MCF 10A (cell line): ENCODE data around the gene GPANK1. TPM values are rescaled to one million over a fixed set of nuclear protein-coding genes. Genes with fewer than 3 reads are reported as not detected.

Source experiments
- Bru-seq: library from RNA; stranded (reverse); fragments of 400-500 nt; gene quantifications from one replicate; lab custom pipeline; 2021; lab: Mats Ljungman, UMichigan
- BruChase-seq, 2 experiments: library from RNA; stranded (reverse); fragments of 400-500 nt; gene quantifications; one replicate each; lab custom pipeline; 2021; lab: Mats Ljungman, UMichigan
- BruUV-seq: library from RNA; stranded (reverse); fragments of 400-500 nt; replicated peaks from 2 replicates; lab custom pipeline; 2021; lab: Mats Ljungman, UMichigan
- CTCF ChIA-PET: fragments of 300-600 bp; sonication (Branson Sonifier 250); formaldehyde crosslinking; extraction: SDS; loops from one replicate; lab custom pipeline; 2021; ENCODE audit warnings: antibody characterized with exemption, inconsistent platforms; lab: Yijun Ruan, JAX
- POLR2A ChIA-PET: fragments of 300-600, 350-650 bp; sonication (Branson Sonifier 250); formaldehyde crosslinking; extraction: SDS; loops from one replicate; lab custom pipeline; 2020; ENCODE audit warnings: antibody characterized with exemption, inconsistent platforms; lab: Yijun Ruan, JAX
- DNase-seq: peaks from one replicate; pipeline ENCODE4 v3.0.0-alpha.2; 2018; ENCODE audit not compliant: unreplicated experiment
- H3K27ac Mint-ChIP-seq: one replicate; pipeline ENCODE4 v1.8.0; 2022; ENCODE audit warnings: mild to moderate bottlenecking, low read depth, mixed read lengths; ENCODE audit not compliant: unreplicated experiment
- H3K27me3 Mint-ChIP-seq: one replicate; pipeline ENCODE4 v1.8.0; 2022; ENCODE audit warnings: mixed read lengths; ENCODE audit not compliant: insufficient read depth, unreplicated experiment
- H3K36me3 Mint-ChIP-seq: one replicate; pipeline ENCODE4 v1.8.0; 2022; ENCODE audit warnings: mild to moderate bottlenecking, moderate library complexity, mixed read lengths; ENCODE audit not compliant: insufficient read depth, unreplicated experiment
- H3K4me1 Mint-ChIP-seq: one replicate; pipeline ENCODE4 v1.8.0; 2022; ENCODE audit warnings: mixed read lengths; ENCODE audit not compliant: insufficient read depth, unreplicated experiment
- H3K4me3 Mint-ChIP-seq: one replicate; pipeline ENCODE4 v1.8.0; 2022; ENCODE audit warnings: mild to moderate bottlenecking, moderate library complexity, mixed read lengths; ENCODE audit not compliant: unreplicated experiment
- H3K9me3 Mint-ChIP-seq: one replicate; pipeline ENCODE4 v1.8.0; 2022; ENCODE audit warnings: mixed read lengths; ENCODE audit not compliant: unreplicated experiment
- CTCF ChIP-seq: fragments of 200-600 bp; IDR thresholded peaks from one replicate; pipeline ENCODE4 v1.8.0; 2022; ENCODE audit warnings: antibody characterized with exemption, mild to moderate bottlenecking; ENCODE audit not compliant: unreplicated experiment
- intact Hi-C: fragments of 100-400 bp; cut with micrococcal nuclease; formaldehyde crosslinking; loops from 2 replicates; pipeline ENCODE4 v1.14.1; 2022
- long read RNA-seq: library from polyadenylated mRNA; stranded (forward); transcript quantifications from one replicate; pipeline ENCODE4 v2.0.0, GENCODE V29; 2022
- total RNA-seq: library from RNA; stranded (reverse); gene quantifications from 2 replicates; pipeline ENCODE4 v1.2.3, GENCODE V29; 2022

Gene GPANK1
- total RNA-seq = 13.0 and 13.6 TPM in 2 replicates
- Bru-seq, nascent RNA = percentile 66 among the genes with signal in this experiment
- BruChase-seq, experiment 1, labeled RNA remaining after a 6-hour chase = percentile 60 among the genes with signal in this experiment
- percentile 71 among the genes with signal in this experiment for BruChase-seq, experiment 2, labeled RNA remaining after a 2-hour chase
- long read RNA-seq, transcript GPANK1-203 (3 exons, 1,910 nt) = major isoform, 8 of 29 reads
- long read RNA-seq, partial matches to known transcripts = 12 of 29 reads
- long read RNA-seq, other reads (novel, unspliced or antisense) = 4 of 29 reads

- Mint-ChIP-seq H3K27me3 (no peaks in the 10 kb centered on the region), H3K27ac (peak within 1 kb of the TSS; percentile 99), H3K9me3 (no peaks in the 10 kb centered on the region), H3K36me3 (peaks cover 79% of the 10 kb centered on the region), H3K4me1 (peaks cover 31% of the 10 kb centered on the region), H3K4me3 (peak within 1 kb of the TSS; percentile 99)
- TF ChIP-seq CTCF = no peak
- BruUV-seq = no TSS peak
- POLR2A ChIA-PET = interaction anchor here (0.6 to 7.9 kb wide), 37 partner anchors 13 to 1307 kb away, joined by 3 to 263 read pairs (median 5); partner anchors contain the start of genes ABHD16A, APOM, BAG6 and CLIC1
- intact Hi-C loops = loop anchor here (5.0 kb wide), 1 partner anchor 43 kb away; the partner anchor contains the start of gene PRRC2A
- peak; percentile 97 for DNase-seq
- CTCF ChIA-PET = interaction anchor here (0.7 kb wide), 1 partner anchor 114 kb away, joined by 5 read pairs; no protein-coding TSS in a partner anchor
These were observed at the start of gene GPANK1 for GRCh38 chr6:31664790-31665500. Gene GPANK1 (minus strand): TSS chr6:31664997. CDS start chr6:31664478, 519 bp downstream.

GRCh38 chr6:31713991-31714684, 49.3 kb upstream of the GPANK1 start:
- intact Hi-C loops = no loop called here
- ChIA-PET CTCF (interaction anchor here (0.5 to 1.5 kb wide), 4 partner anchors 16 to 172 kb away, joined by 3 to 5 read pairs (median 4); partner anchors contain the start of gene DDAH2), POLR2A (interaction anchor here (2.1 kb wide), 1 partner anchor 11 kb away, joined by 8 read pairs; the partner anchor contains the start of gene ABHD16A)
- Mint-ChIP-seq H3K9me3 (no peaks in the 10 kb centered on the region), H3K27me3 (no peaks in the 10 kb centered on the region), H3K4me1 (peaks cover 12% of the 10 kb centered on the region), H3K27ac (no peak overlapping the region), H3K4me3 (no peak overlapping the region), H3K36me3 (no peaks in the 10 kb centered on the region)
- TF ChIP-seq CTCF = no peak
- no TSS peak for BruUV-seq
- no peak for DNase-seq

DNA sequence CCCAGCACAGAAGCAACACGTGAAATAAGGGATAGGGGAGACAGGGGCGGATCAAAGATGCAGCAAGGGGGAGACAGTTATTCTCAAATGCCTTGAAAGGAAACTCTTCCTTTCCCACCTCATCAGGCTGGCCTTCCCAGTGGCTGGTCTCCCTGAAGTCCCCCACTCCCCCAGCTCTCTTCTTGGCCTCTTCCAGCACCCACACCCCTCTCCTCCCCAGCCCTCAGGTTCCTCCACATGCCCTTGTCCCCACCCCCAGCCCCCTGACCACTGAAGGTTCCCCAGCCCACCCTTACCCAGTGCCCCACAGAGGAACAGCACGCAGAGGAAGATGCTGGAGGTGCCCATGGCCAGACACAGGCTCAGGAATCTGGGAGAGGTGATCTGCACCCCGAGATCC, 48.7 kb upstream of the GPANK1 start:
- Mint-ChIP-seq H3K9me3 (no peaks in the 10 kb centered on the region), H3K36me3 (no peaks in the 10 kb centered on the region), H3K27ac (no peak overlapping the region), H3K27me3 (no peaks in the 10 kb centered on the region), H3K4me3 (no peak overlapping the region), H3K4me1 (peaks cover 12% of the 10 kb centered on the region)
- CTCF ChIA-PET = interaction anchor here (0.5 to 1.5 kb wide), 3 partner anchors 16 to 81 kb away, joined by 4 to 5 read pairs (median 4); partner anchors contain the start of gene DDAH2
- POLR2A ChIA-PET = interaction anchor here (0.5 to 2.1 kb wide), 3 partner anchors 10 to 49 kb away, joined by 3 to 8 read pairs (median 5); partner anchors contain the start of genes ABHD16A and GPANK1
- intact Hi-C loops = no loop called here
- TF ChIP-seq CTCF = no peak
- DNase-seq = no peak
- no TSS peak for BruUV-seq
